Activated CD4-positive, alpha-beta memory T cell treated with anti-CD3 and anti-CD28 coated beads, Interleukin-2, amount 10 ng/mL, durations not matched to agents 7 days and 5 days (primary cell): ENCODE results near the gene KCTD14. TPM values are rescaled to one million over a fixed set of nuclear protein-coding genes. Genes with fewer than 3 reads are reported as not detected.

Experiments used
- CTCF ChIA-PET: fragments of 350-600 bp; sonication (Branson Sonifier 250); formaldehyde crosslinking; loops from one replicate; lab custom pipeline; 2021; ENCODE audit warnings: antibody characterized with exemption, inconsistent platforms; lab: Charles Lee
- POLR2A ChIA-PET: fragments of 350-600 bp; sonication (Branson Sonifier 250); formaldehyde crosslinking; loops from one replicate; lab custom pipeline; 2021; ENCODE audit warnings: antibody characterized with exemption; lab: Charles Lee
- DNase-seq: peaks from one replicate; pipeline ENCODE4 v3.0.0-alpha.2; 2020
- H3K27ac Mint-ChIP-seq: one replicate; pipeline ENCODE4 v1.8.0; 2021; ENCODE audit warnings: mild to moderate bottlenecking, mixed read lengths
- H3K27me3 Mint-ChIP-seq: one replicate; pipeline ENCODE4 v1.8.0; 2021; ENCODE audit warnings: mixed read lengths
- H3K36me3 Mint-ChIP-seq: one replicate; pipeline ENCODE4 v1.8.0; 2021; ENCODE audit warnings: low read depth, mixed read lengths
- H3K4me1 Mint-ChIP-seq: one replicate; pipeline ENCODE4 v1.8.0; 2021; ENCODE audit warnings: mixed read lengths
- H3K4me3 Mint-ChIP-seq: one replicate; pipeline ENCODE4 v1.8.0; 2021; ENCODE audit warnings: mild to moderate bottlenecking, mixed read lengths
- H3K9me3 Mint-ChIP-seq: one replicate; pipeline ENCODE4 v1.8.0; 2021; ENCODE audit warnings: mixed read lengths
- total RNA-seq, 2 experiments: library from RNA; stranded (reverse); gene quantifications; one replicate each; pipeline ENCODE4 v1.2.3, GENCODE V29; 2021

Gene KCTD14
- under 1 TPM; 0.15 to 0.45 TPM for total RNA-seq

GRCh38 chr11:78022397-78023396 is at the start of gene KCTD14:
Gene KCTD14 (minus strand): TSS chr11:78023276. CDS start chr11:78023249, 27 bp downstream.
- H3K27me3 Mint-ChIP-seq: peaks cover 11% of the 10 kb centered on the region
- H3K9me3 Mint-ChIP-seq: no peaks in the 10 kb centered on the region
- H3K4me3 Mint-ChIP-seq: no peak within 1 kb of the TSS
- no peak within 1 kb of the TSS for H3K27ac Mint-ChIP-seq
- DNase-seq: no peak
- H3K36me3 Mint-ChIP-seq: no peaks in the 10 kb centered on the region
- ChIA-PET CTCF (interaction anchor here (4.1 kb wide), 1 partner anchor 24 kb away, joined by 12 read pairs; no protein-coding TSS in a partner anchor), POLR2A (no interaction called here)
- H3K4me1 Mint-ChIP-seq: peaks cover 4% of the 10 kb centered on the region

- Mint-ChIP-seq H3K36me3 (peaks cover 45% of the 10 kb centered on the region), H3K27me3 (no peaks in the 10 kb centered on the region)
- POLR2A ChIA-PET: no interaction called here
Observed at GRCh38 chr11:78072455-78072854, 49.4 kb upstream of the KCTD14 start.

GRCh38 chr11:78071717-78072116 is 48.6 kb upstream of the KCTD14 start:
- peaks cover 47% of the 10 kb centered on the region for H3K36me3 Mint-ChIP-seq
- peaks cover 17% of the 10 kb centered on the region for H3K4me1 Mint-ChIP-seq
- no peaks in the 10 kb centered on the region for H3K9me3 Mint-ChIP-seq
- H3K4me3 Mint-ChIP-seq: no peak overlapping the region
- CTCF ChIA-PET: no interaction called here
- no peaks in the 10 kb centered on the region for H3K27me3 Mint-ChIP-seq
- H3K27ac Mint-ChIP-seq: no peak overlapping the region
- DNase-seq: no peak
- POLR2A ChIA-PET: no interaction called here

More at GRCh38 chr11:78072455-78072854, 49.4 kb upstream of the KCTD14 start:
- no peak overlapping the region for H3K4me3 Mint-ChIP-seq
- no peak overlapping the region for H3K27ac Mint-ChIP-seq
- DNase-seq: no peak
- H3K9me3 Mint-ChIP-seq: no peaks in the 10 kb centered on the region
- H3K4me1 Mint-ChIP-seq: peaks cover 22% of the 10 kb centered on the region
- CTCF ChIA-PET: no interaction called here

- ChIA-PET POLR2A (no interaction called here), CTCF (no interaction called here)
- Mint-ChIP-seq H3K27ac (no peak overlapping the region), H3K4me1 (peaks cover 8% of the 10 kb centered on the region), H3K27me3 (no peaks in the 10 kb centered on the region), H3K36me3 (peaks cover 46% of the 10 kb centered on the region), H3K4me3 (no peak overlapping the region), H3K9me3 (no peaks in the 10 kb centered on the region)
- no peak for DNase-seq
Observed at GRCh38 chr11:78070621-78071020, 47.5 kb upstream of the KCTD14 start.

- Mint-ChIP-seq H3K4me3 (no peak overlapping the region), H3K27me3 (no peaks in the 10 kb centered on the region), H3K9me3 (no peaks in the 10 kb centered on the region), H3K27ac (no peak overlapping the region), H3K4me1 (peaks cover 3% of the 10 kb centered on the region), H3K36me3 (peaks cover 41% of the 10 kb centered on the region)
- DNase-seq: no peak
- CTCF ChIA-PET: interaction anchor here (1.2 kb wide), 1 partner anchor 23 kb away, joined by 4 read pairs; no protein-coding TSS in a partner anchor
- POLR2A ChIA-PET: interaction anchor here (0.9 to 1.4 kb wide), 2 partner anchors 8 to 9 kb away, joined by 3 to 4 read pairs; no protein-coding TSS in a partner anchor
Observed at GRCh38 chr11:78069465-78069864, 46.4 kb upstream of the KCTD14 start.

GRCh38 chr11:78067704-78068103 is 44.6 kb upstream of the KCTD14 start:
- H3K9me3 Mint-ChIP-seq: no peaks in the 10 kb centered on the region
- H3K27me3 Mint-ChIP-seq: no peaks in the 10 kb centered on the region
- H3K4me3 Mint-ChIP-seq: no peak overlapping the region
- H3K27ac Mint-ChIP-seq: no peak overlapping the region
- DNase-seq: no peak
- POLR2A ChIA-PET: interaction anchor here (0.6 kb wide), 1 partner anchor 1397 kb away, joined by 5 read pairs; no protein-coding TSS in a partner anchor
- peaks cover 3% of the 10 kb centered on the region for H3K4me1 Mint-ChIP-seq
- CTCF ChIA-PET: interaction anchor here (1.9 kb wide), 1 partner anchor 11 kb away, joined by 6 read pairs; no protein-coding TSS in a partner anchor
- H3K36me3 Mint-ChIP-seq: peaks cover 40% of the 10 kb centered on the region

- ChIA-PET POLR2A (interaction anchor here (1.5 kb wide), 1 partner anchor 12 kb away, joined by 4 read pairs; no protein-coding TSS in a partner anchor), CTCF (interaction anchor here (1.1 kb wide), 1 partner anchor 20 kb away, joined by 4 read pairs; no protein-coding TSS in a partner anchor)
- Mint-ChIP-seq H3K36me3 (peaks cover 31% of the 10 kb centered on the region), H3K4me1 (no peaks in the 10 kb centered on the region), H3K9me3 (no peaks in the 10 kb centered on the region), H3K27ac (no peak overlapping the region), H3K27me3 (no peaks in the 10 kb centered on the region), H3K4me3 (no peak overlapping the region)
- no peak for DNase-seq
Observed at GRCh38 chr11:78066471-78066870, 43.4 kb upstream of the KCTD14 start.

GRCh38 chr11:78065203-78065602 is 42.1 kb upstream of the KCTD14 start:
- POLR2A ChIA-PET: interaction anchor here (1.5 kb wide), 1 partner anchor 13 kb away, joined by 4 read pairs; no protein-coding TSS in a partner anchor
- DNase-seq: no peak
- CTCF ChIA-PET: interaction anchor here (0.6 kb wide), 1 partner anchor 352 kb away, joined by 3 read pairs; no protein-coding TSS in a partner anchor
- H3K36me3 Mint-ChIP-seq: peaks cover 27% of the 10 kb centered on the region
- H3K27me3 Mint-ChIP-seq: no peaks in the 10 kb centered on the region
- H3K4me1 Mint-ChIP-seq: no peaks in the 10 kb centered on the region
- no peak overlapping the region for H3K27ac Mint-ChIP-seq
- no peak overlapping the region for H3K4me3 Mint-ChIP-seq
- H3K9me3 Mint-ChIP-seq: no peaks in the 10 kb centered on the region

GRCh38 chr11:78063440-78064181 is 40.5 kb upstream of the KCTD14 start, which contains the start of gene THRSP:
Gene THRSP (plus strand): TSS chr11:78063861. CDS start chr11:78063882, 21 bp downstream.
- no peak within 1 kb of the TSS for H3K27ac Mint-ChIP-seq
- ChIA-PET CTCF (interaction anchor here (0.7 kb wide), 1 partner anchor 17 kb away, joined by 3 read pairs; no protein-coding TSS in a partner anchor), POLR2A (no interaction called here)
- DNase-seq: no peak
- no peaks in the 10 kb centered on the region for H3K4me1 Mint-ChIP-seq
- no peak within 1 kb of the TSS for H3K4me3 Mint-ChIP-seq
- H3K9me3 Mint-ChIP-seq: no peaks in the 10 kb centered on the region
- no peaks in the 10 kb centered on the region for H3K27me3 Mint-ChIP-seq
- H3K36me3 Mint-ChIP-seq: peaks cover 16% of the 10 kb centered on the region

- no peaks in the 10 kb centered on the region for H3K4me1 Mint-ChIP-seq
- H3K27me3 Mint-ChIP-seq: no peaks in the 10 kb centered on the region
- ChIA-PET CTCF (interaction anchor here (0.7 kb wide), 1 partner anchor 16 kb away, joined by 3 read pairs; no protein-coding TSS in a partner anchor), POLR2A (no interaction called here)
- H3K4me3 Mint-ChIP-seq: no peak overlapping the region
- H3K36me3 Mint-ChIP-seq: peaks cover 11% of the 10 kb centered on the region
- H3K9me3 Mint-ChIP-seq: no peaks in the 10 kb centered on the region
- H3K27ac Mint-ChIP-seq: no peak overlapping the region
- DNase-seq: no peak
Observed at GRCh38 chr11:78062671-78063070, 39.6 kb upstream of the KCTD14 start.

- Mint-ChIP-seq H3K27me3 (no peaks in the 10 kb centered on the region), H3K27ac (no peak overlapping the region), H3K36me3 (peaks cover 6% of the 10 kb centered on the region), H3K9me3 (no peaks in the 10 kb centered on the region), H3K4me1 (no peaks in the 10 kb centered on the region), H3K4me3 (no peak overlapping the region)
- ChIA-PET CTCF (no interaction called here), POLR2A (interaction anchor here (1.2 kb wide), 1 partner anchor 18 kb away, joined by 3 read pairs; the partner anchor contains the start of gene NDUFC2)
- DNase-seq: no peak
Observed at GRCh38 chr11:78061921-78062311, 38.8 kb upstream of the KCTD14 start.
